Transverse colon (tissue), 3 donors: ENCODE results near the gene GABRB3.

Experiments used
- POLR2A ChIP-seq: fragments of 450-650 bp; IDR thresholded peaks from one replicate; pipeline ENCODE4 v1.6.1; 2016; ENCODE audit warnings: antibody characterized with exemption, mild to moderate bottlenecking, moderate library complexity
- TF ChIP-seq, protein P1 (sequence below), 5 experiments: fragments of 200-600 bp in 3 of 5; fragments of 450-650 bp in 2 of 5; sonication (generic) in 3 of 5; IDR thresholded peaks; 1 replicate in 2 of 5; 2 replicates in 3 of 5; pipeline ENCODE4 v1.5.1; 2016 to 2017; ENCODE audit warnings: antibody characterized with exemption in 5 of 5, inconsistent platforms in 3 of 5, mild to moderate bottlenecking in 2 of 5, moderate library complexity in 1 of 5

GRCh38 chr15:26640601-26641000, 132.3 kb downstream of the GABRB3 start:
- TF ChIP-seq, protein P1, sequence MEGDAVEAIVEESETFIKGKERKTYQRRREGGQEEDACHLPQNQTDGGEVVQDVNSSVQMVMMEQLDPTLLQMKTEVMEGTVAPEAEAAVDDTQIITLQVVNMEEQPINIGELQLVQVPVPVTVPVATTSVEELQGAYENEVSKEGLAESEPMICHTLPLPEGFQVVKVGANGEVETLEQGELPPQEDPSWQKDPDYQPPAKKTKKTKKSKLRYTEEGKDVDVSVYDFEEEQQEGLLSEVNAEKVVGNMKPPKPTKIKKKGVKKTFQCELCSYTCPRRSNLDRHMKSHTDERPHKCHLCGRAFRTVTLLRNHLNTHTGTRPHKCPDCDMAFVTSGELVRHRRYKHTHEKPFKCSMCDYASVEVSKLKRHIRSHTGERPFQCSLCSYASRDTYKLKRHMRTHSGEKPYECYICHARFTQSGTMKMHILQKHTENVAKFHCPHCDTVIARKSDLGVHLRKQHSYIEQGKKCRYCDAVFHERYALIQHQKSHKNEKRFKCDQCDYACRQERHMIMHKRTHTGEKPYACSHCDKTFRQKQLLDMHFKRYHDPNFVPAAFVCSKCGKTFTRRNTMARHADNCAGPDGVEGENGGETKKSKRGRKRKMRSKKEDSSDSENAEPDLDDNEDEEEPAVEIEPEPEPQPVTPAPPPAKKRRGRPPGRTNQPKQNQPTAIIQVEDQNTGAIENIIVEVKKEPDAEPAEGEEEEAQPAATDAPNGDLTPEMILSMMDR (IDR thresholded peaks at IDR 0.05): no peak
- no peak for TF ChIP-seq POLR2A
